ENCODE results near the gene S100A7A.
"Not testable (repeated sequence)": the region's sequence is repeated elsewhere in the genome, so short reads cannot be mapped to it uniquely, and the experiment has no call there.

S100A7A gene

DNA sequence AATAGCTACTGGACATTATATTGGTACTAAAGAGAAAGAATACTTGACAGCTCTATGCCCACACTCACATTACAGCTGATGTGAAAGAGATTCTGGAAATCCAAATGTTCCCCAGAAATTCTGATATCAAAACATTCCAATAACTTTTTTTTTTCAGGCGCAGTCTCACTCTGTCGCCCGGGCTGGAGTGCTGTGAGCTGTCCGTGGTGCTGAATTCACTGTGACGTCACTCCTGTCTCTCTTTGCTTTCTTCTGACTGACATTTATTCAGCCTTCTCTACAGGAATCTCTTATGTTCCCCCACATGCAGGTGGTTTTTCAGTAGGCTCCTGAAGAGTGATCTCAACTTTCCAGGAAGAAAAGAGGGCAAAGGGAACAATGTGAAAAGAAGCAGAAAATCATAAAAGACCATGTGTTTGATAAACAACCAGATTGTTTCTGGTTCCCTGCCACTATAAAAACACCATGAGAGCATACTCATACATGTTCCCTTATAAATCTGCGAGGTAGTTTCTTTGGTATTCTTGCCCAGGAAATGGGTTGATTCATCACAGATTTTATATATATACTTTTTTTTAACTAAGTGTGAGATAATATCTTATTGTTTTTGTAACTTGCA lies 6.2 kb downstream of the S100A7A start:
- DNase-seq (ENCODE audit: low read depth): peak; percentile 59

DNA sequence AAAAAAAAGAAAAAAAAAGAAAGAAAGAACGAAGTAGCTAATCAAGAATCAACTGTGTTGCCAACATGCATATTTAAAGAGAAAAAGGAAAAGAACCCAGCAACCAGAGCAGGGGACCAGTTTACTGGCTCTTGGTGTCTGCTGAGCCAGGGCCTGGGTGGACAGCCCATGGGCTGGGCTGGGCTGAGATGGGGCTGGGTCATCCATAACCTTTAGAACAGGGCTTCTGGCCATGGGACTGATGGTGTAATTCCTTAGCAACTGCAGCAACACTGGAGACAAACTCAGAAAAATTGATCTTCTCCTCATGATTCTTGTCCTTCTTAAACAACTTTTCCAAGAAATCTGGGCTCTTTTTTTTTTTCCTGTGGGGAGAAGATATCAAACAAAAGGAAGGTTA lies 10.5 kb downstream of the S100A7A start:
- DNase-seq (ENCODE audit: low read depth): no peak

DNA sequence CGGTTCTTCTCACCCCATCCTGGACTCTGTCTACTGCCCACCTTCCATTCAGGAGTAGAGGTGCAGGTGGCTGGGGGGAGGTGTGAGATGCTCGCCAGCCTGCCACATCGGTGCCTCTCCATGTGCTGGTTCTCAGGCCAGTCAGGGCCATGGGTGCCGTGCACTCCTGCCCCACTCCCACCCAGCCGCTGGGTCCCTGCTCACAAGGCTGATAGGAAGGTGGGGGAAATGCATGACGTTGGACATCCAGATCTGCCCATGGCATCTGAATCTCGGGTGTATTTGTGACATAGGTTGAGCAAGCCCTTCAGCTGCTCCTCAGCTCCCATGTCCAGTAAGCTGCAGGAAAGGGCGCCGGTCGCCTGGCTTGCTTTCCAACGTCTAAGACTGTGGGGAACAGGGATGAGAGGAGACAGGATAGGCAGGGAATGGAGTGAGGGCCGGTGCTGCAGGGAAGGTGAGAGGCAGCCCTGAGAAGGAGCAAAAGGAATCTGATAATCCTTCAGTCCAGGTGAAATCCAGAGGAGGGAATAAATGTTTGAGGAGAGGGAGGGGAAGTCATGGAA lies 11.8 kb downstream of the S100A7A start:
- no peak for DNase-seq (ENCODE audit: low read depth)

DNA sequence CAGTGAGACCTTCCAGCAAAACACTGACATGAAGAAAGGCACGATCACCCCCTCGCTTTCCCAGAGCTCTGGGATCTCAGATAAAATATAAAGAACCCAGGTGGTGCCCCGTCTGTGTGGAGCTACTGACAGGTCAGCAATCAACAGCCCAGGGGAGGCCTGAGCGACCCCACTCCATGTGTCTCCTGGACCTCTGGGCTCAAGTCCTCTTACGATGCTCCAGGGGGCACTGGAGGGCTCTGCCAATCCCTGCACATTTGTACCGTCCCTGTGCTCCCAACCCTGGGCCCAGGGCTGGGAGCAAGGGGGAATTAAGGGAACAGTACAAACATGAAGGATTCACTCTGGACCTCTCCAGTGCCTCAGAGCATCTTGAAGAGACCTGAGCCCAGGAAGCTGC lies 12.5 kb downstream of the S100A7A start:
- no peak for DNase-seq (ENCODE audit: low read depth)

DNA sequence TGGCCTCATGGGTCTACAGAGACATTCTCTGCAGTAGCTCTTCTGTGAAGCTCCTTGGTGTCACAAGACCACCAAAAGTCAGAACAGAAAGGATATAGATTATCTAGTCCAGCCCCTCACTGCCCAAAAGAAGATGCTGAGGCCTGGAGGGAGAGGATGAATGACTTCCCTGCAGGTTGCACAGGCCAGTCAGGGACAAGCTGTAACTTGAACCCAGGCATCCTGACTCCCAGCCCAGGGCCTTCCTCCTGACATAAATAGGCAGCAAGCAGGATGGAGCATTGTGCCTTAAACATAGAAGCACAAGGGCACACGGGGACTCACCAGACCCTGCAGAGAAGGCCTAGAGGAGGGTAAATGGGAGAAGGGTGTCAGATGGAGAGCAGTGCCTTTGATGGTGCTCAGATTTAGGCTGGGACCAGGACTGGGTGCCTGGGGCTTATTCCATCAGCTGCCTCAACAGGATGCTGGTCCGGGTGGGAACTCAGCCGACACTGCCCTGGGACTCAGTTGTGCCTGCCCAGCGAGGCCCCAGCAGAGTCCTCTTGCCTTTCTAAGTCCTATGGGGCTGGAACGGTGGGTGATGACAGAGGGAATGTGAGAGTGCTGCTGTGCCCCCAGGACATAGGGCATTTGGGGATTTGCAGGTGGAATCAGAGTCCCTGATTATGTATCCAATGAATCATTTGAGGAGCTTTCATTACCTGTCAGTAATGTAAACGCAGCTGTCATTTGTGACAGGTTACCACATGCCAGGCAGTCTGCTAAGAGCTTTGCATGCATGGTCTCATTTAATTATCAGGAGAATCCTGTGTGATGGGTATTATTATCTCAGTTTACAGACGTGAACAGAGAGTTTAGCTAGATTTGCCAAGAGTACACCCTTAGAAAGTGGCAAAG lies 13.2 kb downstream of the S100A7A start:
- no peak for DNase-seq (ENCODE audit: low read depth)

DNA sequence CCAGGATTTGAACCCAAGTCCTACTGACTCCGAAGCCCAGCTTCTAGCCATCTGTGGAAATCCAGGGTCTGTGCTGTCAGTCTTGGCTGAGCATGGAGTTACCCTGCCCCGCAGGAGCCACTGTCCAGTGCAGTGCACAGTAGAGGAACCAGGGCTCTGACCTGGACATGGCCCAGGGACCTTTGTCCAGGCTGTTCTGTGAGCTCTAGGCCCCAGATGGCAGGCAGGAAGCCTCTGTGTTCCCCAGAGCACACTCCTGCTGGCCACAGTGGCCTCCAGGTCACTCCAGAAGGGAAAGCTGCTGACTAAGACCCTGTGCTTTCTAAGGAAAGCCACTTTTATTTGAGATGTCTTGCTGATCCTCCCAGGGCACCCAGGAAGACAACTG lies 13.8 kb downstream of the S100A7A start:
- DNase-seq (ENCODE audit: low read depth): no peak

DNA sequence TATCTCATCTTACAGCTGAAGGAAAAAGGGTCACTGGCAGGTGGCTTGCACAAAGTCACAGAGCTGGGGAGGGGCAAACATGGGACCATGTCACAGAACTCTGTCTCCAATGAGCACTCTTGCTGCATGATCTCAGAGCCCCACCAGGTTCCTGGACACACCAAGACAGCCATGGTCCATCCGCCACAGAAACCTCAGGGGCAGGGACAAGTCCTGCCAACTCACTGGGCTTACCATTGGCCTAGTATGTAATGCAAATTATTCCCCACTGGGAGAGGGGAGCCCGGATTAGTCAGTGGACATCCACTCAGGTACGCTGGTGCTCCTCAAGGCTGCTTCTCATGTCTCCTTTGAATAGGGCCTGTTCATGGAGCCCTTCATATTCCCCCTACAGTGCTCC lies 14.2 kb downstream of the S100A7A start:
- no peak for DNase-seq (ENCODE audit: low read depth)

DNA sequence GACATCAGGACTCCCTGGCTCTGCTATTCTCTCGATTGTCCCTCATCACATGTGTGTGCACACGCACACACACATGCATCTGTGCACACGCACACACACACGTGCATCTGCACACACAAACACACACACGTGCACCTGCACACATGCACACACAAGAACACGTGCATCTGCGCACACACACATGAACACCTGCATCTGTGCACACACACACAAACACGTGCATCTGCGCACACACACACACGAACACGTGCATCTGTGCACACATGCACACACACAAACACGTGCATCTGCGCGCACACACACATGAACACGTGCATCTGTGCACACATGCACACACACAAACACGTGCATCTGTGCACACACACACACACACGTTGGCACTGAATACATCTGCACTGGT lies 14.7 kb downstream of the S100A7A start:
- no peak for DNase-seq (ENCODE audit: low read depth)

DNA sequence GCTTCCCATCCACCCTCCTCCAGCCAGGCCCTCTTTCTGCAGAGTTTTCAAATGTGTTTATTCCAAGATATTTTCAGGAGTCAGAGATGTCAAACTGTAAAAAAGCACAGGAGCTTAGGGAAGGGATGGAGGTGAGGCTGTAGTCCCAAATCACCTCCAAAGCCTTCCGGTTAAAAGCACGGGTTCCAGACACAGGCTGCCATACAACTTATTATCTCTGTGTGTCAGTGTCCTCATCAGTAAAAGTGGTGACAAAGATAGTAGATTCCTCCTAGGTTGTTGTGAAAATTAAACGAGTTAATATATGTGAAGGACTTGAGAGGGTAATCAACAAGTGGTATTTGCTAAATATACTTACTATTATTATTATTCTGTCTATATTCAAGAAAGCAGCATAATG lies 15.1 kb downstream of the S100A7A start:
- DNase-seq (ENCODE audit: low read depth): no peak

DNA sequence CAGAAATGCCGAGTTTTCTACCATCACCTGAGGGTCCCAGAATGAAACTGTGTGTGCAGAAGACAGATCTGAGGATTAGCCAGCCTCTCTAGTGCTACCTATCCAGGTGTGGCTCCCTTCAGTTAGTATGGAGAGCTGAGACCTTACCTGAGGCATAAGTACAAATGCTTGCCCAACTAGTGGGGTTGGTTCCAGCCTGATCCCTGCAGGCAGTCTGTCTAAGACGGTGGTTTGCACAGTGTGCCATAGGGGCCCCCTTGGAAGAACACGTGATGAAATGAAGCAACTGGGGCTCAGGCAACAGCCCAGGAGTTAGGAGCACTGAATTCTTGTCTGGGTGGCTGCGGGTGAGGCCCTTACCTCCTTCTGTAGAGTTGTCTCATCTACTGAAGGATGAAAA lies 15.6 kb downstream of the S100A7A start:
- DNase-seq (ENCODE audit: low read depth): no peak

DNA sequence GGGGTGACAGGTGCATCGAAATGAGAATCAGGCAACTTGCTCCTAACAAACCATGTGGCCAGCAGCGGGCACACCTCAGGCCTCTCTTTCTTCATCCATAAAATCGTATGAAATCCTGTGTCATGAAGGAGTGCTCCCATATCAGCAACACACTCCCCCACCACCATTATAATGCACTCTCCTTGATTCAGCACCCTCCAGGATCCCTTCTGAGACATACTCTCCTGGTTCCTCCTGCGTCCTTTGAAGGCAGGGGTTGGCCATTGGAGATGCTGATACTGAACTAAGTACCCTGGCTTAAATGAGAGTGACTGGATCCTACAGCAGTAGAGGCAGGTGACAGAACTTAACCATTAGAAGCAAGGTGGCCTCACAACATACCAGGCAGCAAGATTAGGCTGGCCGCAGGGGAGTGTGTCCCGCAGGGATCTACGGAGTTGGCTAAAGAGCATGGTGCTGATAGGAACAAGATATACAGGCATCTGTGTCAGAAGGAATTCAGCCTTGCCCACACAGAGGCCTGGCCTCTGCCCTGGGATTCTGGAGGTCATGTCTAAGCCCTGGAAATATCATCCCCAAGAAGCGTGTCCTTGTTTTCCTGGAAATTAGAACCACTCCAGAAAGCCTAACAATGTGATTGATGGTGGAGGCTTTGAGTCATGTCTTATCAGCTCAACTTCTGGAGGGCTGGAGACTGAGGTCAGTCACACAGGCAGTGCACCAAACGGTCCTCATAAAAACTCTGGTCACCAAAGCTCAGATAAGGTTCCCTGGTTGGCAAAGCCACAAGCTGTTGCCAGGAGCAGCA lies 16.8 kb downstream of the S100A7A start:
- peak; percentile 69 for DNase-seq (ENCODE audit: low read depth)

DNA sequence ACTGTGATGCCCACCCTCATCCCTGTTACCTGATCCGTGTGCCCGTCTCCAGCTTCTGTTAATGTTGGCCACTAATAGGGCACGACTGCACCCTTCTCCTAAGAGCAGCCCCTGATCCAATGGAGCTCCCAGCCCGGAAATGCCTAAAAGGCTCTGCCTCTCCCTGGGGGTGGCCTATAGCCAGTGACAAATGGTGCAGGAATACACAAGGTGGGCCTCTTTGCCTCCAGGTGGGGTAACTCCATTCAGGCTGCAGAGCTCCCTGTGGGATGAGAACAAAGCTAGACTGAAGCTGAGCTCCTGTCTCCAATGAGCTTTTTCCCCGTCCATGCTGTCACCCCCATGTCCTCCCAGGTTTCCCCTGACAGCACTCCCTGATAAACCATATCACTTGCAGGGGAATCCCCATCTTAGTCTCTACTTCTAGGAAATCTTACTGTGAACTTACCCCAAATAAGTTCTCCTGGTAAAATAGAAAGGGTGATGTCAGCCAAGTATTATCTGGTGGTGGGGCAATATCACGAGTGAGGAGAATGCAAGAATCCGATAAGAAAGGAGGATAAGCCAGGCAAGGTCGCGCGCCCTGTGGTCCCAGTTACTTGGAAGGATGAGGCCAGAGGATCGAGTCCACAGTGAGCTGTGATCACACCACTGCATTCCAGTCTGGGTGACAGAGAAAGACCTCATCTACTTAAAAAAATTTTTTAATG lies 18.6 kb downstream of the S100A7A start:
- peak; percentile 8 for DNase-seq (ENCODE audit: low read depth)

DNA sequence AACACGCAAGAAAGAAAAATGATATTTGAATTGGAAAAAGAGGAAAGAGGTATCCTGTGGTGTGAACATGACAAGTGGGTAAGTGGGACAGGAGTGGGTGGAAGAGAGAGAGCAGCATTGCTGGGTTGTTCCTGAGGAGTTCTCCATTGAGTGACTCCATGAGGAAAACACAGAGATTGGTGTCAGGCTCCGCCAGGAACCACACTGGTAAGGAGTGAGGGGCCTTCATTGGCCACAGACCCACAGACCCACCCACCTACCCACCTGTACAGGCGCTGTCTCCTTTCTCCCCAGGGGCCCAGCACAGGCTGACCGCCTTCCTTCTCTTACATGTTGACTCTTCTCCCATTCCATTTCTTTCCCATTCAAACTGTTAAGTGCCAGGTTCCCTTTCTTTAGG lies 20.9 kb downstream of the S100A7A start:
- DNase-seq (ENCODE audit: low read depth): no peak

DNA sequence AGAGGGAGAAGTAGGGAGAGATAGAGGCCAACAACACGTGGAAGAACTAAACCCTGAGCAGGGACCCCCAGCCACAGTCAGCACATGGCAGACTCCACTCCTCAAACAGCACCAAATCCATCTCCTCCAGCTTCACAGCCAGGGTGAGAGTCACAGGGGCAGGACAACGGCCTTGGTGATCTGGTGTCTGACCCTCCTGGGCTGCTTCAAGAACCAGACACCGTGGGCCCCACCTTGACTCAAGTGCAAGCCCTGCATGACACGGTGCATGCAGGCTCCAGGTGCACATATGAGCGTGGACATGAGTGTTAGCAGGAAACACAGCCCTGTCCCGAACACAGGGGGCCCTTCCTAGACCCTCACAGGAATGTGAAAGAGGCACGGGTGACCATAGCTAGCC lies 22.3 kb downstream of the S100A7A start:
- DNase-seq (ENCODE audit: low read depth): no peak

DNA sequence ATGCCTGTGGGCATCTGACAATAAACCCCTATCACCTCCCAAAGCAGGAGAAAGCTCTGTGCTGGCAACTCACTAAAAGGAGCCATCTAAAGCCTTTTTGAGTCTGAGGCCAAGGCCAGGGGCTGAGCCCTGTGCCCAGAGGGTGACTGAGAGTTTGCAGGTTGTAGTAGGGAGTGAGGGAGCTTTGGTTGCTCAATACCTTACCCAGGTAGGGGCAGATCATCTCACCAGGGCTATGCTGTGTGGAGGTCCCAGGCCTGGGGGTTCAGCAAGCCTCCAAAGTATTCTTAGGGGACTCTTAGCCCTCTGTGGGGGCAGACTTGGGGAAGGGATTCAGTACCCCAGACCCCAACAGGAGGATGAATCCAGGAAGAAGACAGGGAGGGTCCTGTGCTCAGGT lies 23.0 kb downstream of the S100A7A start:
- no peak for DNase-seq (ENCODE audit: low read depth)

DNA sequence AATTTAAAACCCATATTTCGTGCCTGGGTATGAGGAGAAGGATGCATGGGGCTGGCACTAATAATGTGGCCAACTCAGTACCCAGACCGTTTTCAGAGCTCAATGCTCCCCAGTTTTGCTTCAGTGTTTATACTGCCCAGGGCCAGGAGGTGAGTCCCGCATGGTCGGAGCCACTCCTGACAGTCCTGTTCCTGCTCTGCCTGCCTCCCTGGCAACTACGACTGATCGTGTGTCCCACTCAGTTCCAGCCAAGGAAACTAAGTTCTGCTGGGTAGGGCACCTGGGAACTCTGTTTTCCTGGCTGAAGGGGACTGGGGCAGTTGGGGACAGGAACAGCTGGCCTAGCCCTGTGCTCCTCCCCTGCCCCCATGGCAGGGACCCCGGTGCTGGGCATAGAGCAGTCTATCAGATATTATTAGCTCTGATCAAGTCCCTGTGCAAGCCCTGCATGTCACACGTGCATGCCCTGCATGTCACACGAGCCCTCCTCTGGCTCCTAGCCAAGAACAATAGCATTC lies 25.0 kb downstream of the S100A7A start:
- DNase-seq (ENCODE audit: low read depth): no peak

DNA sequence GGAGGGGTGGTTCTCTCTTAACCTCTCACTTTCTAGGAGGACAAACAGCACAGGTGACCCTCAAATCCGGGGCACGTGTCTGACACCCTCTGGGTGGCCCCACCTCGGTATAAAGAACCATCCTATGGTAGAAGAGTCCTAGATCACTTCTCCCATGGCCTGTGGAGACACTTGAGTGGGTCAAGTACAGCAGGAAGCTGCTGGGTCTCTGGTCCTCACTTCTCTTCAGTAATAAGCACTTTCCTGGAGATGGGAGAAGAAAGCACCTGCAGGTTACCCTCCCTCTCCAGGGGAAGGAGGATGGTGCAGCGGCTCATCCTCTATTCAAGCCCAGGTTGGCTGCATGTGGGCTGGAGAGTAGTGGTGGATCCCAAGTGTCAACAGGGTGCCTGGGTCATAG lies 27.2 kb downstream of the S100A7A start:
- DNase-seq (ENCODE audit: low read depth): no peak

DNA sequence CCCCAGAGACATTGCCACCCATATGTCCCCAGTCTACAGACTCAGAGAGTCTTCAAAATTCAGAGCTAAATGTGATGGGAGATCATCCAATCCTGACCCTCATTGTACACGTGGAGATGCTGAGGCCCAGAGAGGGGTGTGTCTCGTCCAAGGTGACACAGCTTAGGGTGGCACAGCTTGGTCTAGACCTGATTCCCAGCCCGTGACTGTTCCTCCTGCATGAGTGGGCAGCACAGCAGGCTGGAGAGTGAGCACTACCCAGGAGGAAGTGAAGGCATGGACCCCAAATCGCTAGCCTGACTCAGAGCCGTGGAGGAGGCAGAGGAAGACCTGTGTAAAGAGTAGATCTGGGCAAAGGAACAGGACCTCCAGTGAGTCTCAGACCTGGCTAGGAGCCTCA lies 27.8 kb downstream of the S100A7A start:
- no peak for DNase-seq (ENCODE audit: low read depth)

DNA sequence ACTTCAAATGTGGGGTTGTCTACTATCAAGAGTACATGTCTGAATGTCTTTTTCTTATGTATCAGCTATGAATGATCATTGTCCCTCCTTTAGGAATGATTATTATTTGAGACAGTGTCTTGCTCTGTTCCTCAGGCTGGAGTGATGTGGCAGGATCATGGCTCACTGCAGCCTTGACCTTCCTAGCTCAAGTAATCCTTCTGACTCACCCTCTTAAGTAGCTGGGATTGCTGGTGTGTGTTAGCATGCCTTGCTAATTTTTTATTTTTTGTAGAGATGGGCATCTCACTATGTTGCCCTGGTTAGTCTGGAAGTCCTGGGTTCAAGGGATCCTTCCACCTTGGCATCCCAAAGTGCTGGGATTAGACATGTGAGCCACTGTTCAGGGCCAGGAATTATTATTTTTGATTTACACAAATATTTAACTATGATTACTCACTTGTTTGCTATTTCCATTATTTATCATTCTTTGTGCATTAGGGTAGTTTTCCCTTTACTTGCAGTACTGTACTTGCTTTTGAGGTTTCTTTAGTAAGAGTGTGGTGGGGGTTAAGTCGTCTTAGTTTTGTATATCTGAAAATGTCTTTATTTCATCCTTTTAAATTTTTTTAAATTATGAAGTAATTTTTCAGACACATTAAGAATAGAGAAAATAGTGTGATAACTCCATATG lies 31.3 kb downstream of the S100A7A start:
- DNase-seq (ENCODE audit: low read depth): peak; percentile 74

DNA sequence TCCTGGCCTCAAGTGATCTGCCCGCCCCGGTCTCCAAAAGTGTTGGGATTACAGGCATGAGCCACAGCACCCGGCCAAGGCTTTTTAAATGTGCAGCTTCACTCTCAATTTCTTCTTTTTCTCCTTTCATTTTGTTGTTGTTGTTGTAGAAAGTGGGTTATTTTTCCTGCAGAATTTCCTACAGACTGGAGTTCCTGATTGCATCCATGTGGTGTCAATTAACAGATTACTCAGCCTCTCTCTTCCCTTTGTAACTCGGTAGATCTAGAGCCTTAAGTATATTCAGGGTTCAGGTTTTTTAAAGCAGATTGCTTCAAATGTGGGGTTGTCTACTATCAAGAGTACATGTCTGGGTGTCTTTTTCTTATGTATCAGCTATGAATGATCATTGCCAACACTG lies 32.5 kb downstream of the S100A7A start:
- not testable (repeated sequence) for DNase-seq (ENCODE audit: low read depth)

DNA sequence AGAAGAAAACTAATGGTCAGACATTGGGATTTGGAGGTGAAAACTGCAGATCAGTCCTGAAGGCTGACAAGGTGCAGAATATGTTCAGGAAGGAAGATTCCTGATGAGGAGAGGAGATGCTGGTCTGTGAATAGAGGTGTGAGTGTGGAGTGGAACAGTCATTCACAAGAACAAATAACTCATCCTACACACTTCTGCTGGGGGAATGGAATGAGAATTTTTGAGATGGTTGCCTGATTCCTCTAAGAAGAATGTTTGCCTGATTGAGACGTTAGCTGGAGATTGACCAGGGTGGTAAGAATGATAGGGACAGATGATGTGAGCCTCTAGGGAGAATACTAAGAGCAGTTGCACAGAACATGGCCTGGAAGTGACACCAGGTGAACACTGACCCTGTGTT lies 40.1 kb downstream of the S100A7A start:
- no peak for DNase-seq (ENCODE audit: low read depth)
